ENCODE results near the gene UBA52. TPM values are rescaled to one million over a fixed set of nuclear protein-coding genes. Genes with fewer than 3 reads are reported as not detected.
A peak's percentile ranks its signal among the peaks of the same experiment; 100 is the strongest.

Gene UBA52
- total and polyA plus RNA-seq, 2 of the 13 experiments (the other 11 are each of a cell fraction or from before 2014, with no cell fraction given) = 959 to 1,782 TPM

GRCh38 chr19:18557411-18558201 is 14.1 kb upstream of the UBA52 start, which contains the start of gene KXD1 (continued):
- TF ChIP-seq AKNA (CRISPR knock-in tag; IDR thresholded peaks at IDR 0.05; ENCODE audit: borderline replicate concordance) = no peak
- peak; percentile 67; the same call in 1 of the 2 replicates for TF ChIP-seq ZNF580 (CRISPR knock-in tag; IDR thresholded peaks at IDR 0.05; ENCODE audit: borderline replicate concordance, low read depth)
- TF ChIP-seq, protein P1, sequence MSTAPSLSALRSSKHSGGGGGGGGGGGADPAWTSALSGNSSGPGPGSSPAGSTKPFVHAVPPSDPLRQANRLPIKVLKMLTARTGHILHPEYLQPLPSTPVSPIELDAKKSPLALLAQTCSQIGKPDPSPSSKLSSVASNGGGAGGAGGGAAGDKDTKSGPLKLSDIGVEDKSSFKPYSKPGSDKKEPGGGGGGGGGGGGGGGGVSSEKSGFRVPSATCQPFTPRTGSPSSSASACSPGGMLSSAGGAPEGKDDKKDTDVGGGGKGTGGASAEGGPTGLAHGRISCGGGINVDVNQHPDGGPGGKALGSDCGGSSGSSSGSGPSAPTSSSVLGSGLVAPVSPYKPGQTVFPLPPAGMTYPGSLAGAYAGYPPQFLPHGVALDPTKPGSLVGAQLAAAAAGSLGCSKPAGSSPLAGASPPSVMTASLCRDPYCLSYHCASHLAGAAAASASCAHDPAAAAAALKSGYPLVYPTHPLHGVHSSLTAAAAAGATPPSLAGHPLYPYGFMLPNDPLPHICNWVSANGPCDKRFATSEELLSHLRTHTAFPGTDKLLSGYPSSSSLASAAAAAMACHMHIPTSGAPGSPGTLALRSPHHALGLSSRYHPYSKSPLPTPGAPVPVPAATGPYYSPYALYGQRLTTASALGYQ (CRISPR knock-in tag; IDR thresholded peaks at IDR 0.05) = no peak
- peak; percentile 66 for TF ChIP-seq HNF1B (CRISPR knock-in tag; IDR thresholded peaks at IDR 0.05)
- TF ChIP-seq, protein P2, sequence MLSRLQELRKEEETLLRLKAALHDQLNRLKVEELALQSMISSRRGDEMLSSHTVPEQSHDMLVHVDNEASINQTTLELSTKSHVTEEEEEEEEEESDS (CRISPR knock-in tag; IDR thresholded peaks at IDR 0.05; ENCODE audit: borderline replicate concordance) = no peak
- 0 out of 2 replicates have a peak, but pooled peaks have one; percentile 15 for TF ChIP-seq STAG1 (CRISPR knock-in tag; IDR thresholded peaks at IDR 0.05)
- TF ChIP-seq DMAP1 (CRISPR knock-in tag; IDR thresholded peaks at IDR 0.05) = 0 out of 2 replicates have a peak, but pooled peaks have one; percentile 56
- TF ChIP-seq FUBP1 (CRISPR knock-in tag; IDR thresholded peaks at IDR 0.05; ENCODE audit: borderline replicate concordance) = no peak
- TF ChIP-seq JUND (CRISPR knock-in tag; IDR thresholded peaks at IDR 0.05) = no peak
- no peak for TF ChIP-seq CENPX (CRISPR knock-in tag; IDR thresholded peaks at IDR 0.05)
- TF ChIP-seq ZNF589 (CRISPR knock-in tag; conservative IDR thresholded peaks at IDR 0.05) = 0 out of 2 replicates have a peak, but pooled peaks have one; percentile 44
- TF ChIP-seq ZNF235 (CRISPR knock-in tag; IDR thresholded peaks at IDR 0.05; ENCODE audit: borderline replicate concordance) = no peak
- TF ChIP-seq ERF (CRISPR knock-in tag; IDR thresholded peaks at IDR 0.05) = peak; percentile 19; the same call in 1 of the 2 replicates
- TF ChIP-seq DPF2 (CRISPR knock-in tag; IDR thresholded peaks at IDR 0.05; ENCODE audit: borderline replicate concordance, low read depth) = no peak
- TF ChIP-seq, protein P3, sequence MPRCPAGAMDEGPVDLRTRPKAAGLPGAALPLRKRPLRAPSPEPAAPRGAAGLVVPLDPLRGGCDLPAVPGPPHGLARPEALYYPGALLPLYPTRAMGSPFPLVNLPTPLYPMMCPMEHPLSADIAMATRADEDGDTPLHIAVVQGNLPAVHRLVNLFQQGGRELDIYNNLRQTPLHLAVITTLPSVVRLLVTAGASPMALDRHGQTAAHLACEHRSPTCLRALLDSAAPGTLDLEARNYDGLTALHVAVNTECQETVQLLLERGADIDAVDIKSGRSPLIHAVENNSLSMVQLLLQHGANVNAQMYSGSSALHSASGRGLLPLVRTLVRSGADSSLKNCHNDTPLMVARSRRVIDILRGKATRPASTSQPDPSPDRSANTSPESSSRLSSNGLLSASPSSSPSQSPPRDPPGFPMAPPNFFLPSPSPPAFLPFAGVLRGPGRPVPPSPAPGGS (CRISPR knock-in tag; IDR thresholded peaks at IDR 0.05) = peak; percentile 58
